ENCODE data around the gene EIF5AL1.

Gene EIF5AL1

DNA sequence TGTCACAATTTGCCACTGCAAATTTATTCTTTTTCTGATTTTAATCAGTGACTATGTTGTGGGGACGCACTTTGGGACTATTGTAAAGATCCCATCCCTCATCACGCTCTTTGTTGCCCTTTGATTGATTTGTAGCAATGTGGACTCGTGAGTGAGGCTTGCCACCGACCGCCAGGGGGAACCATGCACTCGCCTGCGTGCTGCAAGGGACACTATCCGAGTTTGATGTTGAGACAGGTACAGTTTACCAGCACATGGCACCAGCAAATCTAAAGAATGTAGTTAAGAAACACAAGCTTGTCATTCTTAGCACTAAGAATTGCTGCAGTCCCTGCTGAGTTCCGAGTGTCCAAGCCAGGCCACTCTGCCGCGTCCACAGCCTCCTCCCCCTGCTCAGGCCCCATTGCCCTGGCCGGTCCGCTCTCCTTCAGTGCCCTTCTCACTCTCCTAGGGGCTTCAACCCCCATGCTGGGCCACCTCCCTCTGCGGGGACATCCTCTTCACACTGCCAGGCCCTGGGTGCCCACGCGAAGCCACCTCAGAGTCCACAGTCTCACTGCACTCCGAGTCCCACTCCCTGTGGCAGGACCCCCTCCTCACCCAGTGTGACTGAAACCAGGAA lies 49.9 kb downstream of the EIF5AL1 start:
- intact Hi-C loops (cut with DNase I; ENCODE audit: low total_unique reads) = loop anchor here (10.0 kb wide), 1 partner anchor 373 kb away; no protein-coding TSS in a partner anchor
- Histone ChIP-seq H3K27me3 (no peaks in the 10 kb centered on the region), H3K9me3 (no peaks in the 10 kb centered on the region), H3K4me3 (no peak overlapping the region), H3K4me1 (peaks cover 0 to 6% (median 2%) of the 10 kb centered on the region in 4 donors), H3K27ac (no peak overlapping the region), H3K36me3 (no peaks in the 10 kb centered on the region)
- peak in 1 of 2 donors; percentile 53 for DNase-seq
- peak; percentile 58 to 67 for TF ChIP-seq CTCF (IDR thresholded peaks at IDR 0.05)

- H3K4me3 ChIP-seq = no peak overlapping the region
- no peak for TF ChIP-seq CTCF (IDR thresholded peaks at IDR 0.05)
- no peak for DNase-seq
- no peaks in the 10 kb centered on the region for H3K36me3 ChIP-seq
- no peak overlapping the region for H3K27ac ChIP-seq
- H3K27me3 ChIP-seq = no peaks in the 10 kb centered on the region
- intact Hi-C loops (cut with DNase I; ENCODE audit: low total_unique reads) = loop anchor here (10.0 kb wide), 1 partner anchor 371 kb away; no protein-coding TSS in a partner anchor
- no peaks in the 10 kb centered on the region for H3K9me3 ChIP-seq
- H3K4me1 ChIP-seq = peaks cover 0 to 6% (median 2%) of the 10 kb centered on the region in 4 donors
Measured at GRCh38 chr10:79563426-79563825, 51.1 kb downstream of the EIF5AL1 start.
